K562 (cell line): ENCODE results near the gene ZNF43. TPM values are rescaled to one million over a fixed set of nuclear protein-coding genes. Genes with fewer than 3 reads are reported as not detected.

Experiments used
- ATAC-seq: fragments of 200-7000 bp; cut with Tn5 transposase; 3 replicates; pipeline ENCODE4 v1.9.1; 2020; ENCODE audit warnings: moderate library complexity
- BruUV-seq: library from RNA; stranded (reverse); fragments of 400-500 nt; replicated peaks from 2 replicates; lab custom pipeline; 2021; lab: Mats Ljungman, UMichigan
- CTCF ChIA-PET: fragments of 300-600 bp; formaldehyde crosslinking; extraction: SDS; loops from one replicate; lab custom pipeline; 2021; ENCODE audit warnings: low intra/inter-chr PET ratio; lab: Yijun Ruan, JAX
- POLR2A ChIA-PET: fragments of 300-600, 350-650 bp; sonication (Branson Sonifier 250); formaldehyde crosslinking; extraction: SDS; loops from one replicate; lab custom pipeline; 2021; ENCODE audit warnings: antibody characterized with exemption, inconsistent platforms; lab: Yijun Ruan, JAX
- DNase-seq, 4 experiments: peaks; one replicate each; pipeline versions ENCODE4 v3.0.0 to v3.0.0-alpha.2; 2011 to 2018; ENCODE audit warnings: low spot score in 3 of 4, mixed read lengths in 3 of 4; ENCODE audit errors: extremely low read depth in 1 of 4
- FAIRE-seq: peaks from 2 replicates; lab custom pipeline; 2011; peaks lifted over from hg19 to GRCh38; lab: Jason Lieb, UNC
- H2AFZ ChIP-seq: 2 replicates; pipeline ENCODE4 v1.6.0; 2011; ENCODE audit warnings: low read depth, low read length, control low read depth, inconsistent platforms
- H3K27ac ChIP-seq: fragments of 200-600 bp; 3 replicates; pipeline ENCODE4 v1.8.0; 2011; ENCODE audit warnings: low read depth, mild to moderate bottlenecking, control low read depth, inconsistent platforms, low read length, moderate library complexity, mixed read lengths; ENCODE audit errors: extremely low read depth
- H3K27me3 ChIP-seq, 2 experiments: fragments of 300-600 bp in 1 of 2; 2 replicates in 1 of 2; 3 replicates in 1 of 2; pipeline versions ENCODE4 v1.6.0 to v1.8.0; 2011; ENCODE audit warnings: inconsistent platforms in 2 of 2, low read length in 2 of 2, mild to moderate bottlenecking in 1 of 2, mixed read lengths in 1 of 2, moderate library complexity in 1 of 2; ENCODE audit not compliant: control insufficient read depth in 2 of 2, insufficient read depth in 2 of 2
- H3K36me3 ChIP-seq: fragments of 300-600 bp; 3 replicates; pipeline ENCODE4 v1.8.0; 2011; ENCODE audit warnings: mild to moderate bottlenecking, low read length, inconsistent platforms; ENCODE audit not compliant: control insufficient read depth, insufficient read depth
- H3K4me1 ChIP-seq, 2 experiments: fragments of 200-600 bp in 1 of 2; replicated peaks in 1 of 2; 2 replicates in 1 of 2; 3 replicates in 1 of 2; pipeline versions ENCODE4 v1.5.1 to v1.8.0; 2011; ENCODE audit warnings: inconsistent platforms in 2 of 2, low read length in 2 of 2, mild to moderate bottlenecking in 1 of 2, mixed read lengths in 1 of 2, moderate library complexity in 1 of 2; ENCODE audit not compliant: control insufficient read depth in 2 of 2, insufficient read depth in 2 of 2
- H3K4me2 ChIP-seq: 2 replicates; pipeline ENCODE4 v1.6.1; 2011; ENCODE audit warnings: low read length, control low read depth, inconsistent platforms, mixed read lengths; ENCODE audit not compliant: insufficient read depth
- H3K4me3 ChIP-seq: fragments of 200-600 bp; sonication (generic), shearing (Covaris generic); 2 replicates; pipeline ENCODE4 v1.5.1; 2016; ENCODE audit warnings: control low read depth, inconsistent platforms
- H3K79me2 ChIP-seq: fragments of 200-600 bp; 3 replicates; pipeline ENCODE4 v1.8.0; 2011; ENCODE audit warnings: low read length, inconsistent platforms; ENCODE audit not compliant: control insufficient read depth, insufficient read depth
- H3K9ac ChIP-seq, 2 experiments: 2 replicates each; pipeline versions ENCODE4 v1.6.0 to v1.6.1; 2011; ENCODE audit warnings: low read depth in 2 of 2, low read length in 2 of 2, control low read depth in 1 of 2, inconsistent platforms in 1 of 2, mild to moderate bottlenecking in 1 of 2, mixed read lengths in 1 of 2; ENCODE audit not compliant: insufficient read depth in 1 of 2
- H3K9me1 ChIP-seq: one replicate; pipeline ENCODE4 v1.6.0; 2011; ENCODE audit warnings: inconsistent platforms, mild to moderate bottlenecking, low read length, moderate library complexity; ENCODE audit not compliant: control insufficient read depth, insufficient read depth
- H3K9me3 ChIP-seq: replicated peaks from 2 replicates; pipeline ENCODE4 v1.5.1; 2011; ENCODE audit warnings: low read depth, low read length, inconsistent platforms; ENCODE audit not compliant: control insufficient read depth, insufficient read depth
- H4K20me1 ChIP-seq: replicated peaks from 2 replicates; pipeline ENCODE4 v1.6.1; 2011; ENCODE audit warnings: low read length, inconsistent platforms, mixed read lengths; ENCODE audit not compliant: control insufficient read depth, insufficient read depth
- CBX2 ChIP-seq: fragments of 200-600 bp; sonication (generic); IDR thresholded peaks from one replicate; pipeline ENCODE4 v1.6.1; 2012; ENCODE audit warnings: mild to moderate bottlenecking, low read length, inconsistent platforms; ENCODE audit not compliant: insufficient read depth, poor library complexity, severe bottlenecking
- COPS2 ChIP-seq: fragments of 450-650 bp; conservative IDR thresholded peaks from 2 replicates; pipeline ENCODE4 v1.6.1; 2016; ENCODE audit warnings: mild to moderate bottlenecking, moderate library complexity
- ELF1 ChIP-seq: fragments of 200-800 bp; sonication (Bioruptor generic); IDR thresholded peaks from 2 replicates; pipeline ENCODE4 v1.6.1; 2016; ENCODE audit warnings: missing genetic modification characterization, missing compliant biosample characterization
- FUS ChIP-seq: fragments of 200-400 bp; formaldehyde crosslinking; optimal IDR thresholded peaks from 2 replicates; pipeline ENCODE3; 2017; ENCODE audit warnings: low read depth, low read length
- HMG20B ChIP-seq: fragments of 250-450 bp; sonication (Bioruptor Pico); IDR thresholded peaks from 2 replicates; pipeline ENCODE4 v1.5.0; 2021; ENCODE audit warnings: mild to moderate bottlenecking
- LCOR ChIP-seq: sonication (generic); formaldehyde crosslinking; IDR thresholded peaks from 2 replicates; pipeline ENCODE4 v1.8.0; 2022; ENCODE audit warnings: mild to moderate bottlenecking, missing genetic modification reagents
- MTA2 ChIP-seq: fragments of 450-650 bp; IDR thresholded peaks from 2 replicates; pipeline ENCODE4 v1.6.1; 2016; ENCODE audit warnings: low read depth
- NFE2L1 ChIP-seq: fragments of 450-650 bp; IDR thresholded peaks from 2 replicates; pipeline ENCODE4 v1.6.1; 2016; ENCODE audit warnings: missing genetic modification characterization, low read depth, mild to moderate bottlenecking, missing compliant biosample characterization, moderate library complexity, borderline replicate concordance
- PATZ1 ChIP-seq: fragments of 250-450 bp; sonication (Bioruptor Pico); IDR thresholded peaks from 2 replicates; pipeline ENCODE4 v1.5.0; 2020; ENCODE audit warnings: mild to moderate bottlenecking, borderline replicate concordance
- POLR3A ChIP-seq: IDR thresholded peaks from 2 replicates; pipeline ENCODE4 v1.6.1; 2011; ENCODE audit warnings: borderline replicate concordance, mild to moderate bottlenecking, moderate library complexity; ENCODE audit not compliant: insufficient read length, insufficient read depth; ENCODE audit errors: extremely low read depth
- RAD21 ChIP-seq, 2 experiments: fragments of 250-450 bp in 1 of 2; fragments of 450-650 bp in 1 of 2; sonication (Bioruptor Pico) in 1 of 2; formaldehyde crosslinking in 1 of 2; IDR thresholded peaks in 1 of 2; conservative IDR thresholded peaks in 1 of 2; 2 replicates each; pipeline versions ENCODE4 v1.4.0 to v1.8.0; 2020 to 2022; ENCODE audit warnings: mild to moderate bottlenecking in 2 of 2, moderate library complexity in 1 of 2
- ZNF12 ChIP-seq: sonication (generic); formaldehyde crosslinking; IDR thresholded peaks from 2 replicates; pipeline ENCODE4 v1.4.0; 2020; ENCODE audit warnings: mild to moderate bottlenecking, missing genetic modification reagents
- ZNF41 ChIP-seq: fragments of 250-450 bp; sonication (Bioruptor Pico); conservative IDR thresholded peaks from 2 replicates; pipeline ENCODE4 v1.4.0; 2020; ENCODE audit warnings: mild to moderate bottlenecking
- ZNF436 ChIP-seq: fragments of 250-450, 450-650 bp; sonication (Bioruptor Pico); formaldehyde crosslinking; IDR thresholded peaks from 2 replicates; pipeline ENCODE4 v1.7.0; 2020; ENCODE audit warnings: mild to moderate bottlenecking
- ZNF561 ChIP-seq: fragments of 450-650 bp; formaldehyde crosslinking; conservative IDR thresholded peaks from 2 replicates; pipeline ENCODE4 v1.4.0; 2020; ENCODE audit warnings: mild to moderate bottlenecking, moderate library complexity
- ZNF76 ChIP-seq: fragments of 250-450 bp; sonication (Bioruptor Pico); IDR thresholded peaks from 2 replicates; pipeline ENCODE4 v1.4.0; 2020; ENCODE audit warnings: mild to moderate bottlenecking, moderate library complexity, borderline replicate concordance
- WGBS: fragments of 100-300 bp; shearing (Covaris generic); methylation state at CpG from one replicate; pipeline ENCODE4 v1.1.6; 2016; ENCODE audit warnings: low coverage, mixed read lengths; ENCODE audit not compliant: insufficient coverage; ENCODE audit errors: missing lambda C conversion rate; 5-methylcytosine and 5-hydroxymethylcytosine counted together
- in situ Hi-C: fragments of 300-500 bp; cut with MboI; formaldehyde crosslinking; loops from 4 replicates; pipeline ENCODE4 v1.15.0; 2018; ENCODE audit warnings: inconsistent platforms, mixed read lengths
- intact Hi-C: fragments of 100-400 bp; cut with micrococcal nuclease; formaldehyde crosslinking; loops from 2 replicates; pipeline ENCODE4 v1.14.2; 2022
- polyA plus RNA-seq, 8 experiments: library from polyadenylated mRNA; depleted of rRNA in 4 of 8; stranded (reverse) in 5 of 8; unstranded in 3 of 8; fragments of >200 nt; fragmentation: Nextera tagmentation in 2 of 8; fragmentation: Illumina TruSeq in 1 of 8; extraction: Ambion mirVana in 2 of 8; extraction: Trizol in 1 of 8; gene quantifications; 2 replicates each; pipeline versions ENCODE4 v1.2.1 to v1.2.3, GENCODE V29; 2011 to 2014; ENCODE audit warnings: inconsistent platforms in 1 of 8, missing spikeins in 1 of 8
- total RNA-seq, 7 experiments: library from RNA; depleted of rRNA in 6 of 7; stranded (reverse); fragments of >200 nt in 6 of 7; fragmentation: Illumina TruSeq in 2 of 7; extraction: Trizol in 2 of 7; gene quantifications; 2 replicates each; pipeline versions ENCODE4 v1.2.1 to v1.2.3, GENCODE V29; 2011 to 2021; ENCODE audit warnings: low replicate concordance in 1 of 7
- TF ChIP-seq, protein P1 (sequence below): fragments of 250-450 bp; sonication (Bioruptor Pico); IDR thresholded peaks from 2 replicates; pipeline ENCODE4 v1.9.0; 2021; ENCODE audit warnings: mild to moderate bottlenecking, inconsistent platforms
- TF ChIP-seq, protein P2 (sequence below), 2 experiments: IDR thresholded peaks; 2 replicates each; pipeline ENCODE4 v1.6.1; 2011; ENCODE audit warnings: borderline replicate concordance in 1 of 2, control low read depth in 1 of 2, low read depth in 1 of 2, low read length in 1 of 2, mild to moderate bottlenecking in 1 of 2, mixed read lengths in 1 of 2, moderate library complexity in 1 of 2; ENCODE audit not compliant: insufficient read depth in 1 of 2, insufficient read length in 1 of 2, poor library complexity in 1 of 2, severe bottlenecking in 1 of 2; ENCODE audit errors: extremely low read depth in 1 of 2

ZNF43 gene
- total and polyA plus RNA-seq, 9 of the 15 experiments (the other 6 are each of a cell fraction or from before 2014, with no cell fraction given) = 3.6 to 18.6 (median 9.2) TPM

DNA sequence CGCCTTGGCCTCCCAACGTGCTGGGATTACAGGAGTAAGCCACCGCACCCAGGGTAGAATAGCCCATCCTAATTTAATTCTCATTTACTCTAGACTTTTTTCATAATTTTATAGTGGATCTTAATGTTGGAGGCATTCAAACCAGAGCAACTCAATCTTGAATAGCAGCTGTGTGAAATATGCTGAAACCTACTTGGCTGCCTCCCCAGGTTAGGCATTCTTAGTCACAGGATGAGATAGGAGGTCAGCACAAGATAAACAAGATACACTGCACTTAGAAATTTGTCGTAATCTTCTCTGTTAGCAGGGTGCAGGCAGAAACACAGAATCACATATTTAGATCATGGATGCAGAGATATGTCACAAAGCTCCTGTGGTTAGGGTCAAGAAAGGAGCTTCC lies 2.7 kb upstream of the ZNF43 start:
- Histone ChIP-seq H3K4me1 (peaks cover 2 to 4% of the 10 kb centered on the region in 2 experiments; a peak in 2 of 5 replicates), H3K36me3 (peaks cover 19% of the 10 kb centered on the region), H3K9me3 (no peaks in the 10 kb centered on the region), H4K20me1 (no peaks in the 10 kb centered on the region), H3K4me3 (no peak overlapping the region), H2AFZ (no peak overlapping the region), H3K27ac (no peak overlapping the region), H3K9me1 (no peaks in the 10 kb centered on the region), H3K79me2 (peaks cover 17% of the 10 kb centered on the region; the same call in 2 of the 3 replicates), H3K9ac (no peak overlapping the region), H3K27me3 (no peaks in the 10 kb centered on the region), H3K4me2 (no peak overlapping the region)
- ChIA-PET POLR2A (interaction anchor here (0.6 kb wide), 1 partner anchor 1012 kb away, joined by 3 read pairs; no protein-coding TSS in a partner anchor), CTCF (no interaction called here)
- in situ Hi-C loops = no loop called here
- ATAC-seq (no peak), FAIRE-seq (no peak), DNase-seq (no peak)
- no TSS peak for BruUV-seq
- 31% methylated on average over 4 of the region's 4 CpGs for WGBS
- intact Hi-C loops = no loop called here
- no peak for TF ChIP-seq FUS
- no peak for TF ChIP-seq POLR3A
- no peak for TF ChIP-seq MTA2
- no peak for TF ChIP-seq ZNF41 (CRISPR knock-in tag)
- no peak for TF ChIP-seq LCOR (CRISPR knock-in tag)
- no peak for TF ChIP-seq RAD21 (CRISPR knock-in tag; conservative IDR thresholded peaks at IDR 0.05 in 1 of 2, IDR thresholded peaks at IDR 0.05 in 1 of 2)
- TF ChIP-seq COPS2 = no peak
- no peak for TF ChIP-seq CBX2
- TF ChIP-seq ELF1 = no peak
- TF ChIP-seq PATZ1 (CRISPR knock-in tag) = no peak
- TF ChIP-seq, protein P1, sequence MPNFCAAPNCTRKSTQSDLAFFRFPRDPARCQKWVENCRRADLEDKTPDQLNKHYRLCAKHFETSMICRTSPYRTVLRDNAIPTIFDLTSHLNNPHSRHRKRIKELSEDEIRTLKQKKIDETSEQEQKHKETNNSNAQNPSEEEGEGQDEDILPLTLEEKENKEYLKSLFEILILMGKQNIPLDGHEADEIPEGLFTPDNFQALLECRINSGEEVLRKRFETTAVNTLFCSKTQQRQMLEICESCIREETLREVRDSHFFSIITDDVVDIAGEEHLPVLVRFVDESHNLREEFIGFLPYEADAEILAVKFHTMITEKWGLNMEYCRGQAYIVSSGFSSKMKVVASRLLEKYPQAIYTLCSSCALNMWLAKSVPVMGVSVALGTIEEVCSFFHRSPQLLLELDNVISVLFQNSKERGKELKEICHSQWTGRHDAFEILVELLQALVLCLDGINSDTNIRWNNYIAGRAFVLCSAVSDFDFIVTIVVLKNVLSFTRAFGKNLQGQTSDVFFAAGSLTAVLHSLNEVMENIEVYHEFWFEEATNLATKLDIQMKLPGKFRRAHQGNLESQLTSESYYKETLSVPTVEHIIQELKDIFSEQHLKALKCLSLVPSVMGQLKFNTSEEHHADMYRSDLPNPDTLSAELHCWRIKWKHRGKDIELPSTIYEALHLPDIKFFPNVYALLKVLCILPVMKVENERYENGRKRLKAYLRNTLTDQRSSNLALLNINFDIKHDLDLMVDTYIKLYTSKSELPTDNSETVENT (CRISPR knock-in tag) = no peak
- no peak for TF ChIP-seq HMG20B (CRISPR knock-in tag)
- TF ChIP-seq NFE2L1 (tag) = no peak
- TF ChIP-seq ZNF436 (CRISPR knock-in tag) = no peak
- TF ChIP-seq, protein P2, sequence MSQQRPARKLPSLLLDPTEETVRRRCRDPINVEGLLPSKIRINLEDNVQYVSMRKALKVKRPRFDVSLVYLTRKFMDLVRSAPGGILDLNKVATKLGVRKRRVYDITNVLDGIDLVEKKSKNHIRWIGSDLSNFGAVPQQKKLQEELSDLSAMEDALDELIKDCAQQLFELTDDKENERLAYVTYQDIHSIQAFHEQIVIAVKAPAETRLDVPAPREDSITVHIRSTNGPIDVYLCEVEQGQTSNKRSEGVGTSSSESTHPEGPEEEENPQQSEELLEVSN (IDR thresholded peaks at IDR 0.05; ENCODE audit: borderline replicate concordance in 1 of 2, extremely low read depth in 1 of 2, insufficient read depth in 1 of 2, insufficient read length in 1 of 2, low read depth in 1 of 2, low read length in 1 of 2, poor library complexity in 1 of 2, severe bottlenecking in 1 of 2) = no peak
- TF ChIP-seq ZNF76 (CRISPR knock-in tag) = no peak
- TF ChIP-seq ZNF12 (CRISPR knock-in tag) = no peak
- no peak for TF ChIP-seq ZNF561 (CRISPR knock-in tag)
